ENCODE measurements around the gene MAP3K1.

The MAP3K1 gene

DNA sequence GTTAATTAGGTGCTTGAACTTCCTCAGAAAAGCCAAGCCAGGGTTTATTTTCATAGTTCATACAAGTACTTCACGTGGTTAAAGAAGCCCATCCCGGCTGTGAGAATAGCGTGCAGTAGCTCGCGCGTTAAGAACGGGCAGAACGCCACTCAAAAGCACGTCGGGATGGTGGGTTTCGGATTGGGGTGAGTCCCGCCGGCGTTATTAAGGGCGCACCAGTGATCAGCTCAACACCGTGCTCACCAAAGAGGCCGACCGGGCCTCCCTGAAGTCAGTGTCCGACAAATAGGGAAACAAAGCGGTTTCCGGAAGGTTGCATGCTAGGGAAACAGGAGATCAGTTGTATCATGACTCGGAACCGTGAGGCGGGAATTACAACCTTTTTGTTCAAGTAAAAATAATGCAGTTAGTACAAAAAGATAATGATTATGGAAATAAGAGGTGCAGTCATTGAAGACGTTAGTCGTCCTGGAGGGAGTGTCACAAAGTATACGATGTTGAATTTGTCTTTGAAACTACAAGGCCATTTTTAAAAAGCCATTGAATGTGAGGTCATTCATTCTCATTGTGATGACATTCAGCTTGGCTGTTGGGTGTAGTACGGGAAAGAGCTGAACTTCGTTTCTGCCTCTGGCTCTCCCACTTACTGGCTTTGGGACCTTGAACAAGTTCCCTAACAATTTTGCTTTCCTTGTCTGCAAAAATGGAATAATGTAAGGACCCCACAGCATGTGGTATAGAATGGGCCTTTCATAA, 95.0 kb downstream of the MAP3K1 start:
- DNase-seq: peak; percentile 49

DNA sequence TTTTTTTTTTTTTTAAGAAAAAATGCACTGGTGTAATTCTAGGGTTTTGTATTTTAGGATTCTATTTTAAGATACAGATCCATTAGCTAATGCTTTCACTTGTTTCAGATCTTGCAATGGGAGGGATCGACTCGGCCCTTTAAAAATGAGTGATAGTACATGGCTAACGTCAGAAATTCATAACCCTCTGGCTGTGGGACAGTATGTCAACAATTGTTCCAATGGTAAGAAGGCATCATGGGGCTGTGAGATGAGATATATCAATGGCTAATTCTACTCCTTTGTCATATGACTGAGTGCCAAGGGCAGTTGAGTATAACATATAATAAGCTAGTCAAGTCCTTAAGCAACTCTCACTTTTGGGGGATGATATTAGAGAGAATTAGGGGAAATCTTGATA, 98.4 kb downstream of the MAP3K1 start:
- no peak for DNase-seq

DNA sequence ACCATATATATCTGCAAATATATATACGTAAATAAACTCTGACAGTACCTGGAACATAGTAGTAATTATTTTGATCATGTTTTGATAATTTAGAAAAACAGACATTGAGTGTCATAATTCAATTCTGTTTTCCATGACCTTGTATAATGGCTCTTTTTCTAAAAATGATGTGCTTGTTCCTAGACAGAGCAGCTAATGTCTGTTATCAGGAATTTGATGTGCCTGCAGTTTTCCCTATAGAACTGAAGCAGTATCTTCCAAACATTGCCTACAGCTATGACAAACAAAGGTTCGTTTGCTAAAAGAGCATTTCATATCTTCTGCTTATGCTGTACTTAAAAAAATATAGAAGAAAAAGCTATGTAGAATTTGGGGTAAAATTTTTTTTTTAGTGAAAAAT, 99.3 kb downstream of the MAP3K1 start:
- DNase-seq: no peak

DNA sequence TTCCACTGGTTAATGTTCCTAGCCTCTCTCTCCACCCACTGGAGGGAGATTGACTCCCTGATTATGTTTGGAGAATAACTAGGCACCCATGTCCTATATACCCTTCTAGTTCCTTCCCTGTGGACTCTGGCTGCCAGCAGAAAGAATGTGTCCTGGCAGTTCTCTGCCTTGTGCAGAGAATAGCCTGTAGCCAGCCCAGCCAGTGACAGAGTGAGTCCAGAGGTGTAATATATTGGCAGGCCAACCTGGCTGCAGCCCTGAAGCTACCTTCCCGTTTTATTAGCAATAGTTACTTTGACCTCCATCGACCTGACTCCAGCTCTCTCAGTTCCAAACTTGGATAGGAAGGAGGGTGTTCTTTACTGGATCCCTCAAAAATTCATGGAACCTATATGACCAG, 102.2 kb downstream of the MAP3K1 start:
- DNase-seq: no peak

GRCh38 chr5:56918054-56918453, 102.7 kb downstream of the MAP3K1 start:
- no peak for DNase-seq

- no peak for DNase-seq
These were observed 104.8 kb downstream of the MAP3K1 start for GRCh38 chr5:56919942-56920662.

DNA sequence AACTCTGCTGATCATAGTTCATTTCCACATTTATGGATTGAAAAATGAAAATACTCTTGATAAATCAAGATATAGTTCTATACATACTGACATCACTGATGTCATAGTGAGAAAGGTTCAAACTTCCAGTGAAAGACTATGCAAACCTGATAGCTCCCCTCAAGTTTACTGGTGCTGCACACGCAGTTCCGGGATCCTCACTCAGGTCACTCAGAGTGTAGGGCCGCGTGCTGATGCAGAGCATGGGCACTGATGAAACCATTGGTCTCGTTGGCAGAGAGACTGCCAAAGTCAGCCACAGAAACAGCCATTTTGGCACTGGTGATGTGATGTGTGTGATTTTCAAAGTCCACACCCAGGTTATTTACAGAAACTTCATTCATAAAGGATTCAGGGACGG, 107.6 kb downstream of the MAP3K1 start:
- no peak for DNase-seq

DNA sequence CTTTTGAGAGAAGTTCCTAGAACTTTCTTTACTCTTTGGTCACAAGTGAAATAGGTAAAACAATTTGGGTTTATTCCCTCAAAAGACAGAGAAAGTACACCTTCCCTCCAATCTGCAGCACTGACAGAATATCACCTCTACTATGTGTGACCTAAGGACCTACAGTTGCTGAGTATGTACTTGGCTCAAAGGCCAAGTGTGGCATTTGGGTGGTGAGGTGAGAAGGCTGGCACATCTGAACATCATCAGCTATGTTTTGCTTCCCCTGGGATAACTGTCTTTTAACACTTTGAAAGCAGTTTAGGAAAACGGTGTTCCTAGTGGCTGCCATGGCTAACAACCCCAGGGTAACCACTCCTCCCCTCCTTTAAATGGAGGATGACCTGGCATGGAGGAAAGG, 119.0 kb downstream of the MAP3K1 start:
- DNase-seq: no peak

DNA sequence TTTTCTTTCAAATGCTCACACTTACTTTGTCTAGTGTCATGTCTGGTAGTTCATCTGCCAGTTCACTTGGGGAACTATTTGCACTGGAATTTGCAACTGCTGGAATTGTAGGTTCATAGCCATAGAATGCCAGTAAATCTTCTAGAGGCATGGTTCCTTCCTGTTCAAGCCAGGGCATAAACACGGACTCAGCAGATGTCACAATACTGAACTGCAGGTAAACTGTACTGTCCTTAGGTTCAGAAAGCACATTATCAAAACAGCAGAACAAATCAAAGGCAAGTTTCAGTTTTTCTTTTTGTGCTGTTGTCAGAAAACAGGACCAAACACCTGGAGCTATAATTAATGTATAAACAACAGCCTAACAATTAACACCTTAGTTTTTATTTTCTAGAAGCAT, 123.5 kb downstream of the MAP3K1 start:
- no peak for DNase-seq

GRCh38 chr5:56941981-56942380, 126.6 kb downstream of the MAP3K1 start:
- DNase-seq: no peak
